GM19238 (cell line): ENCODE results near the gene CACNA1H.
"Not testable (repeated sequence)": the region's sequence is repeated elsewhere in the genome, so short reads cannot be mapped to it uniquely, and the experiment has no call there.

Experiments
- DNase-seq: peaks from one replicate; pipeline ENCODE4 v3.0.0; 2011; ENCODE audit warnings: low spot score; ENCODE audit not compliant: insufficient read length

Gene CACNA1H

DNA sequence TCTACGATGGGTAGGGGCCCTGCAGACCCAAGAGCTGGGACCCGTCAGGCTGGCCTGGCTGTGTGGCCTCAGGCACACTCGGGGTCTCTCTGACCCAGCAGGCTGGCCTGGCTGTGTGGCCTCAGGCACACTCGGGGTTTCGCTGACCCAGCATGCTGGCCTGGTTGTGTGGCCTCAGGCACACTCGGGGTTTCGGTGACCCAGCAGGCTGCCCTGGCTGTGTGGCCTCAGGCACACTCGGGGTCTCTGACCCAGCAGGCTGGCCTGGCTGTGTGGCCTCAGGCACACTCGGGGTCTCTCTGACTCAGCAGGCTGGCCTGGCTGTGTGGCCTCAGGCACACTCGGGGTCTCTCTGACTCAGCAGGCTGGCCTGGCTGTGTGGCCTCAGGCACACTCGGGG lies 37.9 kb downstream of the CACNA1H start:
- not testable (repeated sequence) for DNase-seq

GRCh38 chr16:1192384-1193073 lies 39.6 kb downstream of the CACNA1H start:
- no peak for DNase-seq

GRCh38 chr16:1193143-1193824 lies 40.4 kb downstream of the CACNA1H start:
- no peak for DNase-seq

DNA sequence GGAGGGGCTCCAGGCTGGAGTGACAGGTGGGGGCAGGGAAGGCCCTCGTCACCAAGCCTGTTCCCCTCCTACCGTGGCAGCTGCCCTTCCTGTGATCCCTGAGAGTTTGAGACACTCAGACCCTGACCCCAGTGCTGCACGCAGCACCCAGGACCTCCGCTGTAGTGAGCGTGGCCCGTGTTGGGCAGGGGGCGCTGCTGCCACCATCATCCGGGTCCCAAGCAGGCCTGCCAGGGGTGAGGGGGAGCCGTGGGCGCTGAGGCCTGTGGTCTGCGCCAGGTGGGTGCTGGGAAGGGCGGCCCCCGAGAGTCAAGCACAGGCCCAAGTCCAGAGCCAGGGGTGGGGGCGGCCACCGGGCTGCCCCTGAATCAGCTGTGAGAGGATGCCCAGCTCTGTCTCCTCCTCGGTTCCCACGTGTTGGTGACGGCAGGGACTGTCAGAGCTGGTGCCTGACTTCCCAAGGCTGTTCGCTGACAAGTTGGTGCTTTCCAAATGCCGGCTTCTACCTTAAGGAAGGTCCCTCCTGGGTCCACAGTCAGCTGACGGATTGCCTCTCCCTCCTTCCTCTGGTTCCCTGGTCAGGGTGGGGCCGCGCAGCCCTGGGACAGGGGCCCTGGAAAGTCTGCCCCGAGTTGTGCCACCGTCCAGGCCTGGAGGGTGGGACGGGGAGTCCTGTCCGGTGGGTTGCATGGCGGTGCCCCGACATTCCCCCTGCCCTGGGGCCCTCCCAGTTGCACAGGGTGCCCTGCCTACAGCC lies 41.1 kb downstream of the CACNA1H start:
- DNase-seq, result no peak

- DNase-seq, result no peak
Observed at GRCh38 chr16:1194665-1195392, 41.9 kb downstream of the CACNA1H start.

- DNase-seq, result no peak
Observed at GRCh38 chr16:1195393-1195666, 42.4 kb downstream of the CACNA1H start.

DNA sequence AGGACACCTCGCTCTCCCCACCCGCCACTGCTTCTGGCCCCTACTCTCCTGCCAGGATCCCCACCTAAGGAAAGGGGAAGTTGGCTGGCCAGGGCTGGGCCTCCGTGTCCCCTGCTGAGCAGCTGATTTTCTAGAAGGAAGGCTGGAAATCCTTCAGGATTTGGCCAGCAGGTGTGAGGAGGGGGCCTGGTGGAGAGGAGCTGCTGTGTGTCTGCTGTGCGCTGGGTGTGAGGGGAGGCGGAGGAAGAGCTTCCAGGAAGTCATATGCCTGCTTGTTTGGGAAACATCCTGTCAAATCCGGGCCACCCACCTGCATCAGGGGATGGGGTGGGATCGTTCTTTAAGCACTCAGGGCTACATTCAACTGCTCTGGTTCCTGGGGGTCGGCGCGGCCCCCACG lies 43.6 kb downstream of the CACNA1H start:
- DNase-seq, result no peak

DNA sequence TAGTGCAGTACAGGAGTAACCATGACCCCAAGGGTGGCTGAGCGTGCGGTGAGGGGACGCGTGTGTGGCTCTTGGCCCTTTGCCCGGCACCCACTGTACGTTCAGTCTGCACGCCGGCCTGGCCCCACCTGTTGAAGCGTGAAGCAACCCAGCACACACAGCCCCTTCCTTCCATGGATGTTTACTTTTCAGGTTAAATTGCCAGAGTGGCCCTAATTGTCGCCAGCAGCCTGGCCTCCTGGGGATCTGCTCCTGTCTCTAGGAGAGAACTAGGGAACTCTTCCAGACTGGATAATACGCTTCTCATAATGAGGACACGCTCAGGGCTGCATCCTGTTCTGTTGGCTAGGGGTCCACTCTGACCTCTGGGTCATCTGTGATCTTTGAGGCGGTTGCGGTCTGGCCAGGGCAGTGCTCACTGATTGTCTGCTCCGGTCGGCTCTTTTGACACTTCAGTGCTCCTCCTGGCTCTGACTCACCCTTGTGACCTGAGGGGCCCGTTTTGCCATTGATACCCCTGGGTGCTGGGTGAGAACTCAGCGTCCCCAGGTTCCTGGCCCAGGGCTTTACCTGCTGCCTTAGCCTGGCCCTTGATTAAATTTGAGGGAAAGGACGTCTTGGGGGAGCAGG lies 44.4 kb downstream of the CACNA1H start:
- no peak for DNase-seq

DNA sequence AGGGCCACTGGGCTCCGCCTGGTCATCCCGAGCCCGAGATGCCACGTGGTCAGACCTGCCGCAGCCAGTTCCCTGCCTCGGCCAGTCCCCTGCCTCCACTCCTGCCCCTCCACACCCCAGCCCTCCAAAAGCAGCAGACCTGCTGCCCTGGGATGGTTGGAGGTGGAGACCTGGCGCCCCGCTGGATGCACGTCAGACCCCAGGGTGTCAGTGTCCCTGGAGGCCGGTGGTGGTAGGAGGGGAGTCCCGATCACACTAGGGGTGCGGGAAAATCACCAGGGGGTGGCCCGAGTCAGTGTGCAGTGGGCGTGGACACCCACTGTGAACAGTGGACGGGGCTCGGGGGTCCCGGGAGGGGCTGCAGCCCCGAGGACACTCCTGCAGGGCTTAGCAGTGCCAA lies 45.3 kb downstream of the CACNA1H start:
- DNase-seq, result no peak

DNA sequence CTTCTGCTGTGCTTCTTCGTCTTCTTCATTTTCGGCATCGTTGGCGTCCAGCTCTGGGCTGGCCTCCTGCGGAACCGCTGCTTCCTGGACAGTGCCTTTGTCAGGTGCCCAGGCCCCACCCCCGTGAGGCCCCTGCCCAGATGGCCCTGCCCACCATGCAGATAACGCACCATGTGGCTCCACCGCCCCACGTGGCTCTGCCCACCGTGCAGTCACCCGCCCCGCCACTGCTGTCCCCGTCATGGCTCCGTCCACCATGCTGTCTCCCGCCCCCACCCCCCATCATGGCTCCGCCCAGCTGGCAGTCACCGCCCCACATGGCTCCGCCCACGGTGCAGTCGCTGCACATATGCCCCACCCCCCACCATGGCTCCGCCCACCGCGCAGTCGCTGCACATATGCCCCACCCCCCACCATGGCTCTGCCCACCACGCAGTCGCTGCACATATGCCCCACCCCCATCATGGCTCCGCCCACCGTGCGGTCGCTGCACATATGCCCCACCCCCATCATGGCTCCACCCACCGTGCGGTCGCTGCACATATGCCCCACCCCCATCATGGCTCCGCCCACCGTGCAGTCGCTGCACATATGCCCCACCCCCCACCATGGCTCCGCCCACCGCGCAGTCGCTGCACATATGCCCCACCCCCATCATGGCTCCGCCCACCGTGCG lies 45.9 kb downstream of the CACNA1H start:
- not testable (repeated sequence) for DNase-seq

DNA sequence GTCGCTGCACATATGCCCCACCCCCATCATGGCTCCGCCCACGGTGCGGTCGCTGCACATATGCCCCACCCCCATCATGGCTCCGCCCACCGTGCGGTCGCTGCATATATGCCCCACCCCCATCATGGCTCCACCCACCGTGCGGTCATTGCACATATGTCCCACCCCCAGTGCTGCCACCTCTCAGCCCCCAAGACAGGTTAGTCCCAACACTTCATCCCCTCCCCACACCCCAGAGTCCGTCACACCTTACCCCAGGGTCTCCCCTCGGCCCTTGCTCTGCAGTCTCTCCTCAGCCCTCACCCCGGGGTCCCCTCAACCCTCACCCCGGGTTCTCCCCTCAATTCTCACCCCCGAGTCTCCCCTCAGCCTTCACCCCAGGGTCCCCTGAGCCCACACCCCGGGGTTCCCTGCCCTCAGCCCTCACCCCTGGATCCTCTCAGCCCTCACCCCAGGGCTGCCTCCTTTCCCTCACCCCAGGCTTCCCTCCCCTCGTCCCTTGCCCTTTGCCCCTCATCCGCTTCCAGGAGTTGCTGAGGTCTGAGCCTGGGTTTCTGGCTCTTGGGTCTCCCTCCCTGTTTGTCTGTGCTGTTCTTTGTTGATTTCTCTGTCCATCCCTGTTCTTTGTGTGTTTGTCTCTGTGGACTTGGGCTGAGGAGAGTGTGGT lies 46.6 kb downstream of the CACNA1H start:
- DNase-seq, result no peak

DNA sequence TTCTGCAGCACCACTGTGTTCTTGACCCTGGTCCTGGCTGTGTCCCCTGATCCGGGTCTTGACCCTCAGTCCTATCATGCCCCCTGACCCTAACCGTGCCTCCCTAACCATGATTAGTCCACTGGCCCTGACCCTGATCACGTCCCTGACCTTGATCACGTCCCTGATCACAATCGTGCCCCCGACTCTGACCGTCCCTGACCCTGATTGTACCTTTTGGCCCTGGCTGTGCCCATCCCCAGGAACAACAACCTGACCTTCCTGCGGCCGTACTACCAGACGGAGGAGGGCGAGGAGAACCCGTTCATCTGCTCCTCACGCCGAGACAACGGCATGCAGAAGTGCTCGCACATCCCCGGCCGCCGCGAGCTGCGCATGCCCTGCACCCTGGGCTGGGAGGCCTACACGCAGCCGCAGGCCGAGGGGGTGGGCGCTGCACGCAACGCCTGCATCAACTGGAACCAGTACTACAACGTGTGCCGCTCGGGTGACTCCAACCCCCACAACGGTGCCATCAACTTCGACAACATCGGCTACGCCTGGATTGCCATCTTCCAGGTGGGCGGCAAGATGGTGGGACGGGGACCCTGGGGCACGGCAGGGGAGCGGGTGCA lies 47.2 kb downstream of the CACNA1H start:
- no peak for DNase-seq

GRCh38 chr16:1201444-1201843 lies 48.5 kb downstream of the CACNA1H start:
- no peak for DNase-seq

- no peak for DNase-seq
Observed at GRCh38 chr16:1202274-1202673, 49.4 kb downstream of the CACNA1H start.

DNA sequence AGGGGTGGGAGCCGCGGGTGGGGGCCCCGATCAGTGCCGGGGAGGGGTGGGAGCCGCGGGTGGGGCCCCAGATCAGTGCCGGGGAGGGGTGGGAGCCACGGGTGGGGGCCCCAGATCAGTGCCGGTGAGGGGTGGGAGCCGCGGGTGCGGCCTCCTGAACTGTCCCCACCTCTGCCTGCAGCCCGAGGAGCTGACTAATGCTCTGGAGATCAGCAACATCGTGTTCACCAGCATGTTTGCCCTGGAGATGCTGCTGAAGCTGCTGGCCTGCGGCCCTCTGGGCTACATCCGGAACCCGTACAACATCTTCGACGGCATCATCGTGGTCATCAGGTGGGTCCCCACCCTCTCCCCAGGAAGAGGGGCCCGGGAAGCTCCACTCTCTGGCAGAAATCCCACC lies 52.0 kb downstream of the CACNA1H start:
- DNase-seq, result no peak

- no peak for DNase-seq
Observed at GRCh38 chr16:1206326-1206725, 53.4 kb downstream of the CACNA1H start.

- no peak for DNase-seq
Observed at GRCh38 chr16:1206786-1207185, 53.9 kb downstream of the CACNA1H start.

DNA sequence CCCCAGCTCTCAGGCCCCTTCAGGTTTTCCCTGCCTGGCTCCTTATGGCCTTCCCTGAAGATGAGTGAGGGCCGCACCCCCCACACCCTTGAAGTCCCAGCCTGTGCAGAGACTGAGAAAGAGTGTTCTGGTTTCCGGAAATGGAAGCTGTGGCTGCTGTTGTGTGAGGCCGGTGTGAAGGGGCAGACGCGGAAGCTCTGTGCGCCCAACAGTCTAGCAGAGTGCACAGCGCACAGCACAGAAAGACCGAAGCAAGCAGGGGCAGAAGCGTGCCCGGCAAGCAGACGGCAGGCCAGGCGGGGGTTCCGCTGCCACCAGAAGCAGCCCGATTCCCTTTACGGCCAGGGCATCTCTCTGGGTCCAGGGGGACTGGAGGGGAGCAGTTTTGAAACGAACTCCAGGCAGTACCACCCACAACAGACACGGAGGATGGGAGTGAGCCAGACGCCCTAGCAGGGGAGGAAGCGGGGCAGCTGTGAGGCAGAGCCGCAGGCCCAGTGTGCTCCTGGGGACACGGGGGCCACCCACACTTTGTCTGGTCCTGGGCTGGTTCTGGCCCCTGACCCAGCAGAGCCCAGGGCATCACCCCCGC lies 55.4 kb downstream of the CACNA1H start:
- DNase-seq, result no peak

DNA sequence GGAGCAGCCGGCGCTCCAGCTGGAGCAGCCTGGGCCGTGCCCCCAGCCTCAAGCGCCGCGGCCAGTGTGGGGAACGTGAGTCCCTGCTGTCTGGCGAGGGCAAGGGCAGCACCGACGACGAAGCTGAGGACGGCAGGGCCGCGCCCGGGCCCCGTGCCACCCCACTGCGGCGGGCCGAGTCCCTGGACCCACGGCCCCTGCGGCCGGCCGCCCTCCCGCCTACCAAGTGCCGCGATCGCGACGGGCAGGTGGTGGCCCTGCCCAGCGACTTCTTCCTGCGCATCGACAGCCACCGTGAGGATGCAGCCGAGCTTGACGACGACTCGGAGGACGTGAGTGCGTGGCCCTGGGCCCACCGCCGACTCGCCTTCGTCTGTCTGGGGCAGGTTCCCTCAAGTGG lies 56.2 kb downstream of the CACNA1H start:
- DNase-seq, result no peak

DNA sequence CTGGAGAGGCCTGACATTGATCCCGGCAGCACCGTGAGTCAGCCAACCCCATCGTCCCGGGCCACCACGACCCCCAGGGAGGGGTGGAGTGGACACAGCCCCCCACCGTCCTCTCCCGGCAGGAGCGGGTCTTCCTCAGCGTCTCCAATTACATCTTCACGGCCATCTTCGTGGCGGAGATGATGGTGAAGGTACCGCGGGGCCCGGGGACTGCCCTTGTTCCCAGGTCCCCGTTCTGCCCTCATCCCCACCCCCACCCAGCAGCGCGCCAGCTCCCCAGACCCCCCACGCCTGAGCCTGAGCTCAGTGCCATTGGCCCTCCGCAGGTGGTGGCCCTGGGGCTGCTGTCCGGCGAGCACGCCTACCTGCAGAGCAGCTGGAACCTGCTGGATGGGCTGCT lies 57.6 kb downstream of the CACNA1H start:
- no peak for DNase-seq
